HUES64 (cell line): Measurements from ENCODE around the gene SIT1.

Experiments
- H3K27ac ChIP-seq: 2 replicates; pipeline ENCODE4 v1.7.0; 2013; ENCODE audit warnings: low read depth, low read length, inconsistent platforms
- H3K27me3 ChIP-seq: 2 replicates; pipeline ENCODE4 v1.6.1; 2013; ENCODE audit warnings: mild to moderate bottlenecking, low read length; ENCODE audit not compliant: insufficient read depth
- H3K36me3 ChIP-seq: 2 replicates; pipeline ENCODE4 v1.6.1; 2013; ENCODE audit warnings: mild to moderate bottlenecking, low read length; ENCODE audit not compliant: insufficient read depth
- H3K4me1 ChIP-seq: 2 replicates; pipeline ENCODE4 v1.6.1; 2013; ENCODE audit warnings: mild to moderate bottlenecking, low read length, moderate library complexity; ENCODE audit not compliant: insufficient read depth
- H3K4me3 ChIP-seq: 2 replicates; pipeline ENCODE4 v1.5.1; 2013; ENCODE audit warnings: mild to moderate bottlenecking, low read length, moderate library complexity
- H3K9ac ChIP-seq: 2 replicates; pipeline ENCODE4 v1.6.1; 2013; ENCODE audit warnings: mild to moderate bottlenecking, low read depth, low read length
- H3K9me3 ChIP-seq: 2 replicates; pipeline ENCODE4 v1.6.1; 2013; ENCODE audit warnings: low read depth, low read length; ENCODE audit not compliant: insufficient read depth
- WGBS: fragments of 150-250, 120-280 bp; methylation state at CpG from one replicate; pipeline ENCODE4 v1.1.7; 2013; ENCODE audit warnings: missing lambda C conversion rate; 5-methylcytosine and 5-hydroxymethylcytosine counted together

SIT1 gene

DNA sequence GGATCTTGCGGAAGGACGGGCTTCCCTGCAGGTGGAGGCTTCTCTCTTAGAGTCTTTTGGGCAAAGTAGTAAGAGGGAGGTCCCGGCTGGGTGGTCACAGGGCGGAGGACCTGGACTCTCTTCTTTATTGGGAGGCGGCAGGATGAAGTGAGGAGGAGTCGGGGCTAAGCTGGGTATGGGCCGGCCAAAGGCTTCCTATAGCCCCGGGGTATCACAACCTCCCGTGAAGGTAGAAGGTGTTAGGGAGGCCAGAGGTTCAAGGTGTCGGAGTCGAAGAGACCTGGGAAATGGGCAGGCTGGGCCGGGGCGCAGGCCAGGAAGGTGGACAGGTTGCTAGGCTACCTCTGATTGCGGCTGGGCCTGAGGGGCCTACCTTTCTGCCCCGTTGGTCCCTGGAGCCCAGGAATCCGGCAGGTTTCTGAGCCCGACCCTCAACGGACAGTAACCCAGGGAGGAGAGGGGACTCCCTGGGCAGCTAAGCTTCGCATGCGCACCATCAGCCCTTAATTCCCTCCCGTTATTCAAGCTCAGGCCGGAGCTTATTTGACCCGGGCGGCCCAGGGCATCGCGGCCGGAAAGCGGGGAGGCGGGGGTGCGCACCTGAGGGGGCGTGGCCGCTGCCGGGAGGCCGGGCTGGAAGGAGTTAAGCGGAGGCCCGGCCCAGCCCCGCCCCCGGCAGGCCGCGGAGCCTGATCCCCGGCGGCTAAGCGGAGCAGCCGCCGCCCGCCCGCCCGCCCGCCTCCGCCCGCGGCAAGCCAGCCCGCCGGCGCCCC lies 46.0 kb downstream of the SIT1 start, which contains the start of gene TESK1:
TSS of gene TESK1 (plus strand) at position 685 of the 773 bp plus-strand sequence. CDS start 358 bp downstream, outside the sequence.
- Histone ChIP-seq H3K36me3 (peaks cover 22% of the 10 kb centered on the region), H3K4me1 (peaks cover 12% of the 10 kb centered on the region), H3K27me3 (no peaks in the 10 kb centered on the region), H3K9me3 (no peaks in the 10 kb centered on the region), H3K9ac (peak within 1 kb of the TSS; percentile 67), H3K27ac (peak within 1 kb of the TSS; percentile 53; the same call in 1 of the 2 replicates), H3K4me3 (peak within 1 kb of the TSS; percentile 54)
- WGBS, result 1% methylated on average over 55 of the region's 55 CpGs

DNA sequence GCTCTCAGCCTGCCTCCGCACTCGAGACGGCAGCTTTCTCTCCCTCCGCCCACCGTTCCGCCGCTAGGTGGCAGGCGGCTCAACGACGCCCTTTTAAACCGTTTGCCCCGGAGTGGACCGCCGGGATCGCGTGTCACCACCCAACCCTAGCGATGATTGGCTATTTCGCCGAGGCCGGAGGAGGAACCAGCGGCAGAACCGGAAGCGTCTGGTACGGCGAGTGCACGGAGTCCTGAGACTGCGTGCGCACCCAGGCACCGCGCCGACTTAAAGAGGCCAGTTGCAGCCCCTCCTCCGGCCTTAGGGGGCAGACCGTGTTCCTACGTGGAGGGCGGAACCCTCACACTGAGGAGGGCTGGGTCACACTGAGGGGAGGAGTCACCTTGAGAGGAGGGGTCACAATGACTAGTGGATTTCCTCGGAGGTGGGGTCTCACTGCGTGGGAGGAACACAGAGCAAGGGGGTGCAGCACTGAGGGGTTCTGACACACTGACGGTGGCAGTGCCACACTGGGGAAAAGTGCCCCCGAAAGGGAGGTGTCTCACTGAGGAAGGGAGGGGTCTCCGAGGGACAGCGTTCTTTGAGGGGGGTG lies 46.6 kb downstream of the SIT1 start:
- Histone ChIP-seq H3K27me3 (no peaks in the 10 kb centered on the region), H3K36me3 (peaks cover 16% of the 10 kb centered on the region), H3K27ac (peak overlapping the region; percentile 53; the same call in 1 of the 2 replicates), H3K9me3 (no peaks in the 10 kb centered on the region), H3K4me1 (peaks cover 12% of the 10 kb centered on the region), H3K4me3 (peak overlapping the region; percentile 66), H3K9ac (peak overlapping the region; percentile 76)
- WGBS, result under 1% methylated on average over 41 of the region's 41 CpGs

DNA sequence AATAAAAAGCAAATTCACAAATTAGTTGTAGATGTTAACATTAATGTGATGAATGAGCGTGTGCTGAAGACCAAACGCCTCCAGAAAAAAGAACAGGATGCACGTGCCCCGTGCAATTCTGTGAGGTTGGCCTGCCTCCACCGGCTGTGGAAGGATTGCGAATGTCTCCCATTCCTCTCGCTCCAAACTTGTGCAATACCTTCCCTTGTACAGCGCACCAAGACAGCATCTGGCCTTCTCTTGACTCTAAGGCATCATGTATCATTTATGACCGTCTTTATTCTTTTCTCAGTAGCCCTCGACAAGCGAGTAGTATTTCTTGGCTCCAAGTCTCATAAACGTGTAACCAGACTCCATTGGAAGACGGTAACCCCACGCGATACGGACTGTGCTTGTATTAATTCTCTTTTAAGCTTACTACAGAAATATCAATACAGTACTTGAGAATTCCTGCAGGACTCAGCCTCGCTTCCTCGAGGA lies 47.2 kb downstream of the SIT1 start:
- peak overlapping the region; percentile 53; the same call in 1 of the 2 replicates for H3K27ac ChIP-seq
- H3K4me1 ChIP-seq, result peaks cover 12% of the 10 kb centered on the region
- WGBS, result 53% methylated on average over 18 of the region's 18 CpGs
- H3K9me3 ChIP-seq, result no peaks in the 10 kb centered on the region
- peak overlapping the region; percentile 66 for H3K4me3 ChIP-seq
- no peaks in the 10 kb centered on the region for H3K27me3 ChIP-seq
- peaks cover 10% of the 10 kb centered on the region for H3K36me3 ChIP-seq
- peak overlapping the region; percentile 76 for H3K9ac ChIP-seq

DNA sequence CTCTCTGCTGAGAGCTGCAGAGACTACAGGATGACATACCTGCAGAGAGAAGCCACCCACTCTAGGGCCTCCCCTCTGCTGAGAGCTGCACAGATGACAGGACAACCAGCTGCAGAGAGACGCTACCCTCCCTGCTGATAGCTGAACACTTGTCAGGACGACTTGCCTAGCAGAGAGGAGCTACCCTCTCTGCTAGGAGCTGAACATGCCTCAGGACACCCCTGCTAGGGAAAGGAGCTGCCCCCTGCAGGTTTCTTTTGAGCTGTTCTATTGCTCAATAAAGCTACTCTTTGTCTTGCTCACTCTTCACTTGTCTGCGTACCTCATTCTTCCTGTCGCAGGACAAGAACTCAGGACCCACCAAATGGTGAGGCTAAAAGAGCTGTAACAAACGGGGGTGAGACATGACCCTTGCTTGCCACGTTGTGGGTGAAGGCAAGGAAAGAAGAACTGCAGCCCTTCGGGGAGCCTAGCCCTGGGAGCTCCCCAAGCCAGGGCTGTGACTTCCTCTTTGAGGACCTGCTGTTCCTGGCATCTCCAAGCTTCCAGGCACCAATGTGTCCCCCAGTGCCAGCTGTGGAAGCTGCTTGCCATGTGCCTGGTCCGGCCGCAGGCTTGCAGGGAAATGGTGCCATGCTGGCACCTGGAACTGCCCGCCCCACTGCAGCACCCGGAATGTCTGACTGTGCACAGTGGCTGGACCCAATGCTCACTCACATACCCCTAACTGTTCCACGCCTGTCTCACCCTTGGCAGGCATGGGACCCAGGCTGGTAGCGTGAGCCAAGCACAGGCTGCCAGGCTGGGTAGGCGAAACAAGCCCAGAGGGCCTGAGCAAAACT lies 50.7 kb downstream of the SIT1 start:
- Histone ChIP-seq H3K4me1 (peaks cover 4% of the 10 kb centered on the region; the same call in 1 of the 2 replicates), H3K27ac (no peak overlapping the region), H3K9ac (no peak overlapping the region), H3K9me3 (no peaks in the 10 kb centered on the region), H3K4me3 (no peak overlapping the region), H3K36me3 (no peaks in the 10 kb centered on the region), H3K27me3 (no peaks in the 10 kb centered on the region)
- WGBS, result 72% methylated on average over 14 of the region's 14 CpGs
